ENCODE results near the gene CCL7.

DNA sequence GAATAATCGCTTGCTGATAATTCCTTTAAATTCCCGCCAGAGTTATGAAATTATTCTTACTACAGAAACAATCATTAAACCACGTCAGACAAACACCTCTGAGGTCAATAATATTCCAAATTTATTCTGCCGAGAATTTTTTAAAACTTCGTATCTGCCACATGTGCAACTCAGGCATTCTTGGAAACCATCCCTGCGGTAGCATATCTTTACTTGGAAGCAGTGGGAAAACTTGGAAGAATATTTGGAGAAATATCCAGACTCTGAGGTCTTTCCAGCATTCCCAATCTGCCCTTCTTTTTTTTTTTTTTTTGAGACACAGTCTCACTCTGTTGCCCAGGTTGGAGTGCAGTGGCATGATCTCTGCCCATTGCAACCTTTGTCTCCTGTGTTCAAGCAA lies 13.6 kb downstream of the CCL7 start:
- TF ChIP-seq BHLHE40 (IDR thresholded peaks at IDR 0.05; ENCODE audit: low read depth, low read length) (no peak), MAFK (IDR thresholded peaks at IDR 0.05; ENCODE audit: low read depth, low read length) (no peak), POLR2A (IDR thresholded peaks at IDR 0.05; ENCODE audit: low read depth, low read length) (no peak), SMC3 (IDR thresholded peaks at IDR 0.05; ENCODE audit: low read depth, low read length) (no peak), MXI1 (IDR thresholded peaks at IDR 0.05; ENCODE audit: borderline replicate concordance, low read depth, low read length) (no peak)
- TF ChIP-seq, protein P1, sequence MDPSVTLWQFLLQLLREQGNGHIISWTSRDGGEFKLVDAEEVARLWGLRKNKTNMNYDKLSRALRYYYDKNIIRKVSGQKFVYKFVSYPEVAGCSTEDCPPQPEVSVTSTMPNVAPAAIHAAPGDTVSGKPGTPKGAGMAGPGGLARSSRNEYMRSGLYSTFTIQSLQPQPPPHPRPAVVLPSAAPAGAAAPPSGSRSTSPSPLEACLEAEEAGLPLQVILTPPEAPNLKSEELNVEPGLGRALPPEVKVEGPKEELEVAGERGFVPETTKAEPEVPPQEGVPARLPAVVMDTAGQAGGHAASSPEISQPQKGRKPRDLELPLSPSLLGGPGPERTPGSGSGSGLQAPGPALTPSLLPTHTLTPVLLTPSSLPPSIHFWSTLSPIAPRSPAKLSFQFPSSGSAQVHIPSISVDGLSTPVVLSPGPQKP (IDR thresholded peaks at IDR 0.05; ENCODE audit: borderline replicate concordance, low read depth, low read length) = no peak
- TF ChIP-seq, protein P2, sequence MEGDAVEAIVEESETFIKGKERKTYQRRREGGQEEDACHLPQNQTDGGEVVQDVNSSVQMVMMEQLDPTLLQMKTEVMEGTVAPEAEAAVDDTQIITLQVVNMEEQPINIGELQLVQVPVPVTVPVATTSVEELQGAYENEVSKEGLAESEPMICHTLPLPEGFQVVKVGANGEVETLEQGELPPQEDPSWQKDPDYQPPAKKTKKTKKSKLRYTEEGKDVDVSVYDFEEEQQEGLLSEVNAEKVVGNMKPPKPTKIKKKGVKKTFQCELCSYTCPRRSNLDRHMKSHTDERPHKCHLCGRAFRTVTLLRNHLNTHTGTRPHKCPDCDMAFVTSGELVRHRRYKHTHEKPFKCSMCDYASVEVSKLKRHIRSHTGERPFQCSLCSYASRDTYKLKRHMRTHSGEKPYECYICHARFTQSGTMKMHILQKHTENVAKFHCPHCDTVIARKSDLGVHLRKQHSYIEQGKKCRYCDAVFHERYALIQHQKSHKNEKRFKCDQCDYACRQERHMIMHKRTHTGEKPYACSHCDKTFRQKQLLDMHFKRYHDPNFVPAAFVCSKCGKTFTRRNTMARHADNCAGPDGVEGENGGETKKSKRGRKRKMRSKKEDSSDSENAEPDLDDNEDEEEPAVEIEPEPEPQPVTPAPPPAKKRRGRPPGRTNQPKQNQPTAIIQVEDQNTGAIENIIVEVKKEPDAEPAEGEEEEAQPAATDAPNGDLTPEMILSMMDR (conservative IDR thresholded peaks at IDR 0.05; ENCODE audit: low read depth, low read length) = no peak
